ENCODE data around the gene DUSP5. TPM values are rescaled to one million over a fixed set of nuclear protein-coding genes. Genes with fewer than 3 reads are reported as not detected.

DUSP5 gene
- total RNA-seq, 1 experiment from 2014 or later, result 137 TPM

GRCh38 chr10:110485541-110485940 is 12.2 kb upstream of the DUSP5 start (continued):
- TF ChIP-seq, protein P1, sequence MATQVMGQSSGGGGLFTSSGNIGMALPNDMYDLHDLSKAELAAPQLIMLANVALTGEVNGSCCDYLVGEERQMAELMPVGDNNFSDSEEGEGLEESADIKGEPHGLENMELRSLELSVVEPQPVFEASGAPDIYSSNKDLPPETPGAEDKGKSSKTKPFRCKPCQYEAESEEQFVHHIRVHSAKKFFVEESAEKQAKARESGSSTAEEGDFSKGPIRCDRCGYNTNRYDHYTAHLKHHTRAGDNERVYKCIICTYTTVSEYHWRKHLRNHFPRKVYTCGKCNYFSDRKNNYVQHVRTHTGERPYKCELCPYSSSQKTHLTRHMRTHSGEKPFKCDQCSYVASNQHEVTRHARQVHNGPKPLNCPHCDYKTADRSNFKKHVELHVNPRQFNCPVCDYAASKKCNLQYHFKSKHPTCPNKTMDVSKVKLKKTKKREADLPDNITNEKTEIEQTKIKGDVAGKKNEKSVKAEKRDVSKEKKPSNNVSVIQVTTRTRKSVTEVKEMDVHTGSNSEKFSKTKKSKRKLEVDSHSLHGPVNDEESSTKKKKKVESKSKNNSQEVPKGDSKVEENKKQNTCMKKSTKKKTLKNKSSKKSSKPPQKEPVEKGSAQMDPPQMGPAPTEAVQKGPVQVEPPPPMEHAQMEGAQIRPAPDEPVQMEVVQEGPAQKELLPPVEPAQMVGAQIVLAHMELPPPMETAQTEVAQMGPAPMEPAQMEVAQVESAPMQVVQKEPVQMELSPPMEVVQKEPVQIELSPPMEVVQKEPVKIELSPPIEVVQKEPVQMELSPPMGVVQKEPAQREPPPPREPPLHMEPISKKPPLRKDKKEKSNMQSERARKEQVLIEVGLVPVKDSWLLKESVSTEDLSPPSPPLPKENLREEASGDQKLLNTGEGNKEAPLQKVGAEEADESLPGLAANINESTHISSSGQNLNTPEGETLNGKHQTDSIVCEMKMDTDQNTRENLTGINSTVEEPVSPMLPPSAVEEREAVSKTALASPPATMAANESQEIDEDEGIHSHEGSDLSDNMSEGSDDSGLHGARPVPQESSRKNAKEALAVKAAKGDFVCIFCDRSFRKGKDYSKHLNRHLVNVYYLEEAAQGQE (IDR thresholded peaks at IDR 0.05; ENCODE audit: low read depth), result no peak

- H3K4me2 ChIP-seq (ENCODE audit: low read length), result peak overlapping the region; percentile 41
- ATAC-seq (no peak), DNase-seq (ENCODE audit: low read depth, low spot score) (no peak)
- no peaks in the 10 kb centered on the region for H3K9me3 ChIP-seq (ENCODE audit: control insufficient read depth in 1 of 2, insufficient read depth in 1 of 2, low read depth in 1 of 2, low read length in 2 of 2)
- no TSS peak for BruUV-seq (replicated peaks)
- peaks cover 13 to 38% of the 10 kb centered on the region in 2 experiments for H3K4me1 ChIP-seq (ENCODE audit: control insufficient read depth in 1 of 2, insufficient read depth in 2 of 2, low read length in 2 of 2)
- H3K36me3 ChIP-seq (ENCODE audit: control insufficient read depth in 1 of 2, insufficient read depth in 2 of 2, low read length in 2 of 2), result no peaks in the 10 kb centered on the region
- no peak overlapping the region for H3K27ac ChIP-seq (ENCODE audit: low read depth, low read length)
- intact Hi-C loops (cut with micrococcal nuclease), result no loop called here
- ChIA-PET RAD21 (ENCODE audit: low non-redundant PET in 1 of 2, low total read pairs in 2 of 2, uncharacterized antibody in 2 of 2, unreplicated experiment in 2 of 2) (no interaction called here), CTCF (interaction anchor here (1.2 kb wide), 1 partner anchor 133 kb away, joined by 4 read pairs; no protein-coding TSS in a partner anchor), POLR2A (interaction anchor here (1.1 to 3.2 kb wide), 2 partner anchors 14 to 87 kb away, joined by 5 to 9 read pairs; no protein-coding TSS in a partner anchor)
- H3K79me2 ChIP-seq (ENCODE audit: insufficient read depth, low read length), result no peaks in the 10 kb centered on the region
- H2AFZ ChIP-seq (ENCODE audit: low read depth, low read length, poor library complexity, severe bottlenecking), result no peak overlapping the region
- no peak overlapping the region for H3K4me3 ChIP-seq (replicated peaks in 1 of 2; ENCODE audit: low read depth in 1 of 2, low read length in 2 of 2)
- H3K9ac ChIP-seq (ENCODE audit: low read length), result no peak overlapping the region
- H4K20me1 ChIP-seq (ENCODE audit: insufficient read depth), result no peaks in the 10 kb centered on the region
- no peaks in the 10 kb centered on the region for H3K9me2 ChIP-seq (ENCODE audit: insufficient read depth)
- TF ChIP-seq RAD21 (IDR thresholded peaks at IDR 0.05; ENCODE audit: low read depth), result no peak
- TF ChIP-seq EGR1 (IDR thresholded peaks at IDR 0.05; ENCODE audit: low read depth), result no peak
- no peak for TF ChIP-seq EZH2 (IDR thresholded peaks at IDR 0.05)
- TF ChIP-seq, protein P2, sequence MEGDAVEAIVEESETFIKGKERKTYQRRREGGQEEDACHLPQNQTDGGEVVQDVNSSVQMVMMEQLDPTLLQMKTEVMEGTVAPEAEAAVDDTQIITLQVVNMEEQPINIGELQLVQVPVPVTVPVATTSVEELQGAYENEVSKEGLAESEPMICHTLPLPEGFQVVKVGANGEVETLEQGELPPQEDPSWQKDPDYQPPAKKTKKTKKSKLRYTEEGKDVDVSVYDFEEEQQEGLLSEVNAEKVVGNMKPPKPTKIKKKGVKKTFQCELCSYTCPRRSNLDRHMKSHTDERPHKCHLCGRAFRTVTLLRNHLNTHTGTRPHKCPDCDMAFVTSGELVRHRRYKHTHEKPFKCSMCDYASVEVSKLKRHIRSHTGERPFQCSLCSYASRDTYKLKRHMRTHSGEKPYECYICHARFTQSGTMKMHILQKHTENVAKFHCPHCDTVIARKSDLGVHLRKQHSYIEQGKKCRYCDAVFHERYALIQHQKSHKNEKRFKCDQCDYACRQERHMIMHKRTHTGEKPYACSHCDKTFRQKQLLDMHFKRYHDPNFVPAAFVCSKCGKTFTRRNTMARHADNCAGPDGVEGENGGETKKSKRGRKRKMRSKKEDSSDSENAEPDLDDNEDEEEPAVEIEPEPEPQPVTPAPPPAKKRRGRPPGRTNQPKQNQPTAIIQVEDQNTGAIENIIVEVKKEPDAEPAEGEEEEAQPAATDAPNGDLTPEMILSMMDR (IDR thresholded peaks at IDR 0.05 in 2 of 3, conservative IDR thresholded peaks at IDR 0.05 in 1 of 3; ENCODE audit: borderline replicate concordance in 1 of 3, insufficient read depth in 1 of 3, low read depth in 2 of 3, low read length in 2 of 3), result no peak
- TF ChIP-seq SP1 (IDR thresholded peaks at IDR 0.05; ENCODE audit: low read depth), result no peak
- no peak for TF ChIP-seq ZBTB33 (IDR thresholded peaks at IDR 0.05; ENCODE audit: extremely low read depth, insufficient replicate concordance, low read length)
- TF ChIP-seq FOSL1 (IDR thresholded peaks at IDR 0.05; ENCODE audit: low read depth), result no peak
- no peak for TF ChIP-seq CBX3 (IDR thresholded peaks at IDR 0.05; ENCODE audit: low read depth)
- TF ChIP-seq YY1 (IDR thresholded peaks at IDR 0.05; ENCODE audit: extremely low read depth, insufficient replicate concordance, low read depth, low read length), result no peak
- no peak for TF ChIP-seq SRF (IDR thresholded peaks at IDR 0.05; ENCODE audit: low read depth)
- TF ChIP-seq, protein P3, sequence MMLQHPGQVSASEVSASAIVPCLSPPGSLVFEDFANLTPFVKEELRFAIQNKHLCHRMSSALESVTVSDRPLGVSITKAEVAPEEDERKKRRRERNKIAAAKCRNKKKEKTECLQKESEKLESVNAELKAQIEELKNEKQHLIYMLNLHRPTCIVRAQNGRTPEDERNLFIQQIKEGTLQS (IDR thresholded peaks at IDR 0.05), result no peak
- no peak for TF ChIP-seq JUND (IDR thresholded peaks at IDR 0.05)
- no peak for TF ChIP-seq POLR2AphosphoS5 (IDR thresholded peaks at IDR 0.05; ENCODE audit: low read depth, low read length)
- TF ChIP-seq TCF7L2 (IDR thresholded peaks at IDR 0.05; ENCODE audit: borderline replicate concordance, extremely low read depth, insufficient read depth, insufficient read length), result no peak
- no peaks in the 10 kb centered on the region for H3K27me3 ChIP-seq (ENCODE audit: insufficient read depth, low read length)
Measured at GRCh38 chr10:110486680-110487410, 10.9 kb upstream of the DUSP5 start.

Data from HCT116 (cell line).